PFSK-1 (cell line): Measurements from ENCODE around the gene SYNGR1.

ENCODE experiments used
- POLR2AphosphoS5 ChIP-seq: IDR thresholded peaks from 2 replicates; pipeline ENCODE4 v1.6.1; 2012; ENCODE audit warnings: low read depth, mild to moderate bottlenecking, control low read depth, low read length, moderate library complexity
- SIN3A ChIP-seq: IDR thresholded peaks from 2 replicates; pipeline ENCODE4 v1.6.1; 2012; ENCODE audit warnings: mild to moderate bottlenecking, low read length, moderate library complexity, borderline replicate concordance; ENCODE audit not compliant: insufficient read depth
- TF ChIP-seq, protein P1 (sequence below), 2 experiments: IDR thresholded peaks; 2 replicates each; pipeline versions ENCODE4 v1.6.1 to v1.8.0; 2011 to 2012; ENCODE audit warnings: low read depth in 2 of 2, low read length in 2 of 2, control low read depth in 1 of 2, inconsistent platforms in 1 of 2, mild to moderate bottlenecking in 1 of 2, moderate library complexity in 1 of 2; ENCODE audit not compliant: insufficient read depth in 1 of 2

DNA sequence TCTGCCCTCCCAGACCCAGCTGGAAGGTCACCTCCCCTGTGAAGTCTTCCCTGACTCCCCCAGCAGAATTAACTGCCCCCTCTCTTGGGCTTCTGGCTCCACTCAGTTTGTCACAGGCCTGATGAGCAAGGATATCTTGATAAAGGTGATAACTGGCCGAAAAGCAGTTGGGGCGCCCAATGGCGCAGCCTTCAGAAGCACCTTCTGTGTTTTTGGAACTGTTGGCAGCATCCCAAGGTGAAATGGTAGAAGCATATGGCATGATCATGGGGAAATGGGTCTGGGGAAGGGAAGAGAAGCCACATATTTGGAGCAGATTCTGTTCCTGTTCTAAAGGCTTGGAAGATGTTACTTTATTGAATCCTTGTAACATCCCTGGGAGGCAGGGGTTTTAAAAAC is 47.0 kb downstream of the SYNGR1 start:
- TF ChIP-seq POLR2AphosphoS5, result no peak
- TF ChIP-seq SIN3A, result no peak
- TF ChIP-seq, protein P1, sequence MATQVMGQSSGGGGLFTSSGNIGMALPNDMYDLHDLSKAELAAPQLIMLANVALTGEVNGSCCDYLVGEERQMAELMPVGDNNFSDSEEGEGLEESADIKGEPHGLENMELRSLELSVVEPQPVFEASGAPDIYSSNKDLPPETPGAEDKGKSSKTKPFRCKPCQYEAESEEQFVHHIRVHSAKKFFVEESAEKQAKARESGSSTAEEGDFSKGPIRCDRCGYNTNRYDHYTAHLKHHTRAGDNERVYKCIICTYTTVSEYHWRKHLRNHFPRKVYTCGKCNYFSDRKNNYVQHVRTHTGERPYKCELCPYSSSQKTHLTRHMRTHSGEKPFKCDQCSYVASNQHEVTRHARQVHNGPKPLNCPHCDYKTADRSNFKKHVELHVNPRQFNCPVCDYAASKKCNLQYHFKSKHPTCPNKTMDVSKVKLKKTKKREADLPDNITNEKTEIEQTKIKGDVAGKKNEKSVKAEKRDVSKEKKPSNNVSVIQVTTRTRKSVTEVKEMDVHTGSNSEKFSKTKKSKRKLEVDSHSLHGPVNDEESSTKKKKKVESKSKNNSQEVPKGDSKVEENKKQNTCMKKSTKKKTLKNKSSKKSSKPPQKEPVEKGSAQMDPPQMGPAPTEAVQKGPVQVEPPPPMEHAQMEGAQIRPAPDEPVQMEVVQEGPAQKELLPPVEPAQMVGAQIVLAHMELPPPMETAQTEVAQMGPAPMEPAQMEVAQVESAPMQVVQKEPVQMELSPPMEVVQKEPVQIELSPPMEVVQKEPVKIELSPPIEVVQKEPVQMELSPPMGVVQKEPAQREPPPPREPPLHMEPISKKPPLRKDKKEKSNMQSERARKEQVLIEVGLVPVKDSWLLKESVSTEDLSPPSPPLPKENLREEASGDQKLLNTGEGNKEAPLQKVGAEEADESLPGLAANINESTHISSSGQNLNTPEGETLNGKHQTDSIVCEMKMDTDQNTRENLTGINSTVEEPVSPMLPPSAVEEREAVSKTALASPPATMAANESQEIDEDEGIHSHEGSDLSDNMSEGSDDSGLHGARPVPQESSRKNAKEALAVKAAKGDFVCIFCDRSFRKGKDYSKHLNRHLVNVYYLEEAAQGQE (IDR thresholded peaks at IDR 0.05; ENCODE audit: insufficient read depth in 1 of 2, low read depth in 2 of 2, low read length in 2 of 2), result no peak
